Natural killer cell treated with Interleukin-12 subunit alpha and Interleukin-12 subunit beta and Interleukin-15 and Interleukin-18, amount 100 ng/mL, for 72 hours (primary cell): ENCODE data around the gene CCNI. TPM values are rescaled to one million over a fixed set of nuclear protein-coding genes. Genes with fewer than 3 reads are reported as not detected.
A peak's percentile ranks its signal among the peaks of the same experiment; 100 is the strongest.

Experiments
- ATAC-seq, 2 donors: fragments of 150-1000 bp; cut with Tn5 transposase in 1 of 2; sonication (Bioruptor Pico), chemical (Tn5 transposase) in 1 of 2; 2 replicates each; pipeline ENCODE4 v1.10.0; 2021
- DNase-seq: peaks from one replicate; pipeline ENCODE4 v3.0.0; 2022; ENCODE audit warnings: low spot score
- H3K27ac Mint-ChIP-seq, 2 donors: 1 replicate in 1 of 2; 2 replicates in 1 of 2; pipeline ENCODE4 v1.8.0; 2022; ENCODE audit warnings: mixed read lengths in 2 of 2, mild to moderate bottlenecking in 1 of 2, moderate library complexity in 1 of 2
- H3K27me3 Mint-ChIP-seq, 2 donors: 1 replicate in 1 of 2; 2 replicates in 1 of 2; pipeline ENCODE4 v1.8.0; 2022; ENCODE audit warnings: mixed read lengths in 2 of 2
- H3K36me3 Mint-ChIP-seq: one replicate; pipeline ENCODE4 v1.8.0; 2022; ENCODE audit warnings: mixed read lengths
- H3K4me1 Mint-ChIP-seq, 2 donors: 1 replicate in 1 of 2; 2 replicates in 1 of 2; pipeline ENCODE4 v1.8.0; 2022; ENCODE audit warnings: low read depth in 2 of 2, mixed read lengths in 2 of 2, mild to moderate bottlenecking in 1 of 2
- H3K4me3 Mint-ChIP-seq: one replicate; pipeline ENCODE4 v1.8.0; 2022; ENCODE audit warnings: mixed read lengths
- H3K9me3 Mint-ChIP-seq: 2 replicates; pipeline ENCODE4 v1.8.0; 2022; ENCODE audit warnings: mixed read lengths
- total RNA-seq, 2 donors: library from RNA; stranded (reverse); gene quantifications; one replicate each; pipeline ENCODE4 v1.2.3, GENCODE V29; 2022

The CCNI gene, protein sequence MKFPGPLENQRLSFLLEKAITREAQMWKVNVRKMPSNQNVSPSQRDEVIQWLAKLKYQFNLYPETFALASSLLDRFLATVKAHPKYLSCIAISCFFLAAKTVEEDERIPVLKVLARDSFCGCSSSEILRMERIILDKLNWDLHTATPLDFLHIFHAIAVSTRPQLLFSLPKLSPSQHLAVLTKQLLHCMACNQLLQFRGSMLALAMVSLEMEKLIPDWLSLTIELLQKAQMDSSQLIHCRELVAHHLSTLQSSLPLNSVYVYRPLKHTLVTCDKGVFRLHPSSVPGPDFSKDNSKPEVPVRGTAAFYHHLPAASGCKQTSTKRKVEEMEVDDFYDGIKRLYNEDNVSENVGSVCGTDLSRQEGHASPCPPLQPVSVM
- 100 to 1,000 TPM; 152 to 164 TPM for total RNA-seq

DNA sequence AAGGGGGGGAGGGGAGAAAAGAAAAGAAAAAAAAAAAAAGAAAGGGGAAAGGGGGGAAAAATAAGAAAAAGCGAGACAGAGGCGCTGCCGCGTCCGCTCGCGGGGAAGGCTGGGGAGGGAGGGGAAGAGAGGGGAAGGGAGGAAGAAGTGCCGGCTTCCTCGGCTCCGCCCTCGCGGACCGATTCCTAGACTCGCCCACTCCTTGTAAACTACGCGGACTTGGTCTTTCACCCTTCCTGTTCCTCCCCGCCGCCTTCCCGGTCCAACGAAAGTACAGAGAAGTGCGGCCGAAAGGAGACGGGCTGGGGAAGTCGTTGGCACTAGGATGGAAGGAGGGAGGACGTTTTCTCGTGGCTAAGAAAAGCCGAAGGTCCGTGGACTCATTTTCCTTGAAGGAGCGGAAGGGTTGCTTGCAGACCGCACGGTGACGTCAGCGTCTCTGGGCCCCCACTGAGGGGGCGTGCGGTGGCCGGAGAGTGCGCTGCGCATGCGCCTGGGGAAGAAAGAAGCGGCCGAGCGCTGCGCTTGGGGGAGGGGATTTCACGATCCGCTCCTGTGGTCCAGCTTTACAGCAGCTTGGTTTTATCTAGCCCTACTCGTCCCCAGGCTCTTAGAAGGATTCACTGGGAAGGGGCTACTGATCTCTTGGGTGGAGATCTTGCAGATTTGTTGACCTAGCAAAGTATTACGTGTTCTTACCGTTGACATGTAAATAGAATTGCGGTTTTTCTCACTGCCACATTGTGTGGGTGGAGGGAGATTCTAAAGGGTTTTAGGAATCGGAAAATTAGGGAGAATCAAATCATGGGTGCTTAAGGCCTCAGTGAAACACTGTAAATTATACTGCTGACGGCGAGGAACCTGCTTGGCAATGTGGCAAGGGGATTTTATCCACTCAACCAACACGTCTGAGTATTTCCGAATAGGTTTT lies at the start of gene CCNI:
Gene CCNI, minus strand, starts transcription at position 121 of the 931 bp plus-strand sequence. CDS start 9,627 bp downstream, outside the sequence.
- H3K4me1 Mint-ChIP-seq: peaks cover 33 to 41% of the 10 kb centered on the region in 2 donors
- ATAC-seq (peak; percentile 93 to 94), DNase-seq (peak; percentile 96)
- no peaks in the 10 kb centered on the region for H3K27me3 Mint-ChIP-seq
- no peaks in the 10 kb centered on the region for H3K9me3 Mint-ChIP-seq
- H3K27ac Mint-ChIP-seq: no peak within 1 kb of the TSS
- H3K4me3 Mint-ChIP-seq: no peak within 1 kb of the TSS
- no peaks in the 10 kb centered on the region for H3K36me3 Mint-ChIP-seq

DNA sequence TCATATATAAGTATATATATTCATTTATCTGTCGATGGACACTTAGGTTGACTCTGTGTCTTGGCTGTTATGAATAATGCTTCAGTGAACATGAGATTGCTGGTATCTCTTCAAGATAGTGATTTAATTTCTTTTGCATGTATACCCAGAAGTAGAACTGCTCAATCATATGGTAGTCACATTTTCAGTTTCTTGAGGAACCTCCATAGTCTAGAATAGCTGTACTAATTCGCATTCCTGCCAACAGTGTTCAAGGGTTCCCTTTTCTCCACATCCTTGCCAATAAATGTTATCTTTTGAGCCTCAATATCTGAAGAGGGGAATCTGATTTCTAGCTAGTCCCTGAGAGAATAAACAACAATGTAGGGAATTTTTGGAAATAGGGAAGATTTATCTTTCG lies 48.8 kb upstream of the CCNI start:
- no peaks in the 10 kb centered on the region for H3K36me3 Mint-ChIP-seq
- no peak for ATAC-seq
- no peak overlapping the region for H3K27ac Mint-ChIP-seq
- H3K9me3 Mint-ChIP-seq: no peaks in the 10 kb centered on the region
- H3K4me3 Mint-ChIP-seq: no peak overlapping the region
- H3K4me1 Mint-ChIP-seq: peaks cover 6 to 9% of the 10 kb centered on the region in 2 donors
- peaks cover 0 to 7% of the 10 kb centered on the region in 2 donors for H3K27me3 Mint-ChIP-seq
- no peak for DNase-seq

DNA sequence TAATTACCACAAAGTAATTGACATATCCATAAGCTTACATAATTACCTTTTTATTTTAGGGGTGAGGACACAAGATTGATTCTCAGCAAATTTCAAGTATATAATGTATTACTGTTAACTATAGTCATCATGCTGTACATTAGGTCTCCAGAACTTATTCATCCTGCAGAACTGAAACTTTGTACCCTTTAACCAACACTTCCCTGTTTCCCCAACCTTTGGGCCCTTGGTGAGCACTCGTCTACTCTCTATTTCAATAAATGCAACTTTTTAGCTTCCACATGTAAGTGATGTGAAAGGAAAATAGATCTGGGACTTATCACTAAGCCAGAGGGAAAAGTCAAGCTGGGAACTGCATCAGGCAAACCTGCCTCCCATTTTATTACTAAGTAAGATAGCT lies 47.6 kb upstream of the CCNI start:
- Mint-ChIP-seq H3K4me1 (peaks cover 6 to 9% of the 10 kb centered on the region in 2 donors), H3K27ac (no peak overlapping the region), H3K9me3 (no peaks in the 10 kb centered on the region), H3K27me3 (peaks cover 0 to 7% of the 10 kb centered on the region in 2 donors), H3K4me3 (no peak overlapping the region), H3K36me3 (no peaks in the 10 kb centered on the region)
- ATAC-seq (no peak), DNase-seq (no peak)

DNA sequence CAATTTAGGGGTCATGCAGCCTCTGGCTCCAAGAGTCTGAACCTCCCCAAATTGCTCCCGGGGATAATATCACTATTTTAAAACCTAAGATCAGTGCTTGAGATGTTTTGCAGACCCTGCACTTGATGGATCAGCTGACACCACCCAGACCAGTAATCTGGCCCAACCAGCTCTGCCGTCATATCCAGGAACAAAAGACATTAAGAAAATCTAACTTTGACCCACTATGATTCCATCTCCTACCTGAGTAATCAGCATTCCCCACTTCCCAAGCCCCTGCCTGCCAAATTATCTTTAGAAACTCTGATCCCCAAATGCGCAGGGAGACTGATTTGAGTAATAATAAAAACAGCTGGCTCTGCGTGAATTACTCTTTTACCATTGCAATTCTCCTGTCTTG lies 46.9 kb upstream of the CCNI start:
- no peak for ATAC-seq

DNA sequence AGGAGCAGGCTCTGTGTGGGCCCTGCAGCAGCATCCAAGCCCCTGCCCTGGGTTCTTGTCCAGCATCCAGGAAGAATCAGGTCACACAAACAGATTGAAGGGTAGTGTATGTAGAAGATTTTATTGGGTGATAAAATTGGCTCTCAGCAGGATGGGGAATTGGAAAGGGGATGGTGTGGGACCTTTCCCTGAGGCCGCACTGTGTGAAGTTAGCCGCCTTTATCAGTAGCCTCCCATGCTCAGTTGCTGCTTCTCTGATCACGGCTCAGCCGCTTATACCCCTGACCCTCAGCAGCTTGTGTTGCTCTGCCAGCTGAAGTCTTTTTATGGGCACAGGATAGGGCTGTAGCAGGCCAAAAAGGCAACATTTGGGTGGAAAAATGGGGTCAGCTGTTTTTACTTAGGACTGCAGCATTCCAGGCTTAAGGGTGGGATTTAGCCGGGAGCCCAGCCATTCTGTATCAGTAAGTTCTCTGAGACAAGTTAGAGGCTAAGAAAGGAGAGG lies 46.0 kb upstream of the CCNI start:
- no peaks in the 10 kb centered on the region for H3K9me3 Mint-ChIP-seq
- no peak overlapping the region for H3K27ac Mint-ChIP-seq
- H3K4me1 Mint-ChIP-seq: no peaks in the 10 kb centered on the region
- H3K27me3 Mint-ChIP-seq: peaks cover 0 to 7% of the 10 kb centered on the region in 2 donors
- H3K36me3 Mint-ChIP-seq: no peaks in the 10 kb centered on the region
- no peak for ATAC-seq
- no peak for DNase-seq
- no peak overlapping the region for H3K4me3 Mint-ChIP-seq

More for the DNA sequence above, 46.9 kb upstream of the CCNI start:
- Mint-ChIP-seq H3K36me3 (no peaks in the 10 kb centered on the region), H3K4me3 (no peak overlapping the region), H3K9me3 (no peaks in the 10 kb centered on the region), H3K27me3 (peaks cover 0 to 7% of the 10 kb centered on the region in 2 donors), H3K4me1 (peaks cover 4% of the 10 kb centered on the region in 2 donors), H3K27ac (no peak overlapping the region)
- no peak for DNase-seq

DNA sequence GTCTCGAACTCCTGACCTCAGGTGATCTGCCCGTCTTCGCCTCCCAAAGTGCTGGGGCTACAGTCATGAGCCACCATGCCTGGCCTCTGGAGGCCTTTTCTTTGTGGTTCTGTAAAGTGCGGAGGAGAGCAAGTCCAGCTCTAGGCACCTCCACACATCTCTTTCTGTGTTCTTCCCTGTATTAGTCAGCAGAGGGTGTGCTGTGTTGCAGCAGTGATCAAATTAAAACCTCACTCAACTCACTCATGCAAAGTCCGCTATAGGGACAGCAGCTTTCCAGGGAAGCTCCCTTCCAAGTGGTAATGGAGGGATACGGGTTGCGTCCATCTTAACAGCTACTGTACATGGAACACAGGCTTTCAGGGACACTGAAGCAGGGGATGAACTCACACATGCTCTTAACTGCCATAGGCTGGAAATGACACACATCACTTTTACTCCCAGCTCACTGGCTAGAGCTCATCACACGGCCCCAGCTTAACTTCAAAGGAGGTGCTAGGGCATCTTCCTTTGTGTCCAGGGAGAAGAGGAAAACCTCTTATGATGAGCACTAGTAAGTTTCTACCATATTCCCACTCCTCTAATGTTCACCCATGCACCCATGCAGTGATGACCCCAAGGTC lies 45.2 kb upstream of the CCNI start:
- Mint-ChIP-seq H3K27ac (no peak overlapping the region), H3K9me3 (no peaks in the 10 kb centered on the region), H3K27me3 (peaks cover 0 to 8% of the 10 kb centered on the region in 2 donors), H3K4me3 (no peak overlapping the region), H3K36me3 (no peaks in the 10 kb centered on the region), H3K4me1 (no peaks in the 10 kb centered on the region)
- ATAC-seq: no peak
- no peak for DNase-seq

DNA sequence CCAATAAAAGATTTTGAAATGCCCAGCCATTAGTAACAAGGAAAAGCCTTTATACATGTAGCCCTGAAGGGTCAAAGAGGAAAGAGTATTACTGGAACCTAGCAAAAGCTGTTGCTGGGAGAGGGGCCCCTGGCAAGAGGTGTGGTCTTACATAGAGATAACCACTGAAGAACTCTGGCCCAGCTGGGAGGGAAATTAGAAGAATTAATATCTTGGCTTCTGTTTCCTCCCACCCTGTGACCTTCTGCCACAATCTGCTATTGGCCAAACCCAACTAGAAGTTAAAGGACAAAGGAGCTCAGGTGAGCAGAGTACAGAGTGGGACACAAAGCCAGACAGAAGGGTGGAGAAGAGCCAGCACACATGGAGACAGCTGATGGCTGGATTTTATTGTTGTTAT lies 41.9 kb upstream of the CCNI start:
- DNase-seq: no peak
- no peaks in the 10 kb centered on the region for H3K4me1 Mint-ChIP-seq
- no peaks in the 10 kb centered on the region for H3K9me3 Mint-ChIP-seq
- ATAC-seq: no peak
- H3K36me3 Mint-ChIP-seq: no peaks in the 10 kb centered on the region
- H3K27ac Mint-ChIP-seq: no peak overlapping the region
- peaks cover 6 to 29% of the 10 kb centered on the region in 2 donors for H3K27me3 Mint-ChIP-seq
- no peak overlapping the region for H3K4me3 Mint-ChIP-seq

DNA sequence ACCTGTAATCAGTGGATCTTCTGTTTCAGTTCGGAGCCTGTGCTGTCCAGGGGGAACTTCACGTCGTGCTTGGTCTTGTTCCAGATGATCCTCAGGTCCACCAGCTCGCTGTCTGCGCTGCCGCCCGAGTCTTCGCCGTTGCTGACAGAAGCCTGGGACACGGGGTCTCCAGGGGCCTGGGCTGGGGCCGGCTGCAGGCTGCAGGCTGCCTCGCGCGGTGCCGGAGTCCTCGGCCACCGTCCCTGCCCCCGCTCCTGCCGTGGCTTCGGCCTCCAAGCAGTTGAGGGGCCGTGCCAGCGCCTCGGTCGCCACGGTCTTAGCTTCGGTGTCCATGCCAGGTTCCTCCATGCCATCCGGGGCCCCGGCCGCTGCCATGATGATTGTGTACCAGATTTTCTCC lies 37.3 kb upstream of the CCNI start:
- ATAC-seq: no peak
- no peak for DNase-seq
- peaks cover 10 to 25% of the 10 kb centered on the region in 2 donors for H3K27me3 Mint-ChIP-seq

DNA sequence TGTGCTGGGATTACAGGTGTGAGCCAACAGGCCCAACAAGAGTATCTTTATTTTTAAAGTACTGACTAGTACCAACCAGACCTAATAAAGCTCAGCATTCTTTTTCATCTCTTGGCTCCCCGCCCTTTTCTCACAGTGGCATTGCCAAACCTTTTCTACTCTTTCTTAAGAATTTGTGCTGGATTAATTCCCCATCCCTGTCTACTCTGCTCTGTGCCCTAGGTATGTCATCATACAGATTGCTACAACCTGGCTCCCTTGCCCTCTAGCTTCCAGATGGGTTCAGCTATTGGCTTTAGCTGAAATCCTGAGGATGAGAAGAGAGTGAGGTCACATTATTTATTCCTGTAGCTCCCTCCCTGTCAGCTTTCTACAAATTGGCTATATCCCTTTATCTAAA lies 34.9 kb upstream of the CCNI start:
- H3K4me1 Mint-ChIP-seq: no peaks in the 10 kb centered on the region
- no peaks in the 10 kb centered on the region for H3K9me3 Mint-ChIP-seq
- no peaks in the 10 kb centered on the region for H3K36me3 Mint-ChIP-seq
- no peak for DNase-seq
- ATAC-seq: no peak
- H3K4me3 Mint-ChIP-seq: no peak overlapping the region
- H3K27me3 Mint-ChIP-seq: peaks cover 17 to 40% of the 10 kb centered on the region in 2 donors
- H3K27ac Mint-ChIP-seq: no peak overlapping the region

More for the DNA sequence above, 37.3 kb upstream of the CCNI start:
- Mint-ChIP-seq H3K4me3 (no peak overlapping the region), H3K36me3 (no peaks in the 10 kb centered on the region), H3K4me1 (no peaks in the 10 kb centered on the region), H3K9me3 (no peaks in the 10 kb centered on the region), H3K27ac (no peak overlapping the region)

DNA sequence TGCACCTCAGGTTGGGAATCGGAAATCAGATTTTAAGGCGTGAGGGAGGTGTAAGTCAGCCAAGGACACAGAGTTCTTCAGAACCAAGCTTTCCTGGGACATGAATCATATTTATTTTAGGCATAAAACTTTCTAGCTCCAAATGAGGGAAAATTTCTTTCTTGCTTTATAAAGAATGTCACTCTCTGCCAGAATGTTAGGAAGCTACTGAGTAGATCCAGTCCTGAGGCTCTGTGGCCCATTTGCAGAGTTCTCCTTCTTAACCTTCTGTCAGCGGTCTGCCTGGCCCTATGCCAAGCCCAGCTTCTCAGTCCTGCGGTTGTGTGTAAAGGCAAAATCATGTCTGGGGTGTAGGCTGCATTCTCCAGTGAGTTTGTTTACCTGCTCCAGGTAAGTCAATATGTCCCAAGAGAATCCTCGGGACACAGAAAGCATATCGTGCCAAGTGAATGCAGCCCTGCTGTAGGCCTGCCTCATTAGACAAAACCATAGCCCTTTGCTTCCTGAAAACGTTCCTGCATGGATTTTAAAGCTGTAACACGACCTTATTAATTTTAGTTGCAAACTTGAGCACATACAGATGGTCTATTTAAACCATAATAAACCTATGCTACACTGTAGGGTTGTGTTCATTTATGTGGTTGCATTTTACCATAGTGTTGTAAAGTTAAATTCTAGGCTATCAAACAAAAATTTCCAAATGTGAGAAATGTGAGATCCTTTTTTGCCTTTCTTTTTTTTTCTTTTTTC lies 29.2 kb upstream of the CCNI start:
- ATAC-seq (no peak), DNase-seq (no peak)
- H3K4me1 Mint-ChIP-seq: peaks cover 0 to 3% of the 10 kb centered on the region in 2 donors
- H3K27ac Mint-ChIP-seq: peak overlapping the region in 1 of 2 donors; percentile 29
- no peaks in the 10 kb centered on the region for H3K36me3 Mint-ChIP-seq
- no peaks in the 10 kb centered on the region for H3K9me3 Mint-ChIP-seq
- H3K27me3 Mint-ChIP-seq: peaks cover 15 to 21% of the 10 kb centered on the region in 2 donors
- H3K4me3 Mint-ChIP-seq: no peak overlapping the region

DNA sequence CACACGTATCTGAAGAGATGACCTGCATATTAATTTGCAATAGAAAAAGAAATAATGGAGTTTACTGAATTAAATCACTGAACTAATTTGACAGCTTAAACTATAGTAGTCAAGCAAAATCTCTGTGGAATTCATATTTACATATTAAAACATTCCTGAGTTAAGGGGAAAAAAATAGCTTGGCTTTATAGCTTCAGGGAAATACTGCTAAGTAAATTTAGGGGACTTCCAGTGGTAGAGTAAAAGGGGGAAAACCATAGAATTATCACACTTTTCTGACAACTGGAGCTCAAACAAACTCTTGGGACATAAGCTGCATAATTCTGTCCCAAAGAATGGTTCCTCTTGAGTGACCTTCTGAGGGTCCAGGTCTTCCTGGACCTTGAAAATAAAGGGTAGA lies 28.6 kb upstream of the CCNI start:
- H3K4me1 Mint-ChIP-seq: peaks cover 0 to 3% of the 10 kb centered on the region in 2 donors
- H3K27me3 Mint-ChIP-seq: peaks cover 14 to 21% of the 10 kb centered on the region in 2 donors
- peak overlapping the region in 1 of 2 donors; percentile 29 for H3K27ac Mint-ChIP-seq
- no peak for ATAC-seq
- H3K36me3 Mint-ChIP-seq: no peaks in the 10 kb centered on the region
- H3K4me3 Mint-ChIP-seq: no peak overlapping the region
- DNase-seq: no peak
- no peaks in the 10 kb centered on the region for H3K9me3 Mint-ChIP-seq

DNA sequence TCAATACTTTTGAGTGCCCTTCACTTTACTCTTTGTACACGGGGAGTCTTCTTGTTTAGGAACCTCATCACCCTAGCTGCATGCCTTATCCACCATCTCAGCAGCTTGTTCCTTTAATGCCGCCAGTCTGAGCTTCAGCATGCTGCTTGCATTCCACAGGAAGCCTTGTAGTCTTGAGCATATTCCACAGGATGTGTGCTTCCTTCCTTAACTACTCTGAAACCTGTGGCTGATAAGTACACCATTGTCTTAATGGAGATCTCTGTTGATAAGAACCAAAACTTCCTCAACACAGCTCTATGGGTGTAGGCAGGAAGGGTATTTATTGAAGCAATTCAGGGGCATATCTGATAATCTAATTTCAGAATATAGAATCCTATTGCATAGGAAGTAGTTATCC lies 24.4 kb upstream of the CCNI start:
- DNase-seq: no peak
- H3K4me1 Mint-ChIP-seq: peaks cover 0 to 6% of the 10 kb centered on the region in 2 donors

DNA sequence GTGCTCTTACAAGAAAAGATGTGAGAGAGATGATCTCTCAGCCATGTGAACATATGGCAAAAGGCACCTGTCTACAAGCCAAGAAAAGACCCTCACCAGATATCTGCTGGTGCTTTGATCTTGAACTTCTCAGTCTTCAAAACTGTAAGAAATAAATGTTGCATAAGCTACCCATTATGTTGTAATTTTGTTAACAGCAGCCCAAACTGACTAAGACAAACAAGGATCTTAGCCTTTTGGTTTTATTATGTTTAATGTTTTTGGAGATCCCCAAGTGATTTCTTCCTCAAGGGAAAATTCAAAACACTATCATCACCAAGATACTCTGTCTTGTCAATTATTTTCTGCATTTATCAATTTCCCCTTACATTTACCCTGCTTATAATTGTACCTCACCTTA lies 21.8 kb upstream of the CCNI start:
- ATAC-seq: no peak
- H3K4me1 Mint-ChIP-seq: peaks cover 0 to 4% of the 10 kb centered on the region in 2 donors
- H3K27ac Mint-ChIP-seq: no peak overlapping the region
- no peaks in the 10 kb centered on the region for H3K36me3 Mint-ChIP-seq
- DNase-seq: no peak
- no peaks in the 10 kb centered on the region for H3K9me3 Mint-ChIP-seq
- peaks cover 0 to 2% of the 10 kb centered on the region in 2 donors for H3K27me3 Mint-ChIP-seq
- no peak overlapping the region for H3K4me3 Mint-ChIP-seq

More for the DNA sequence above, 24.4 kb upstream of the CCNI start:
- no peaks in the 10 kb centered on the region for H3K36me3 Mint-ChIP-seq
- no peak overlapping the region for H3K27ac Mint-ChIP-seq
- no peaks in the 10 kb centered on the region for H3K9me3 Mint-ChIP-seq
- H3K27me3 Mint-ChIP-seq: peaks cover 0 to 2% of the 10 kb centered on the region in 2 donors
- H3K4me3 Mint-ChIP-seq: no peak overlapping the region
- ATAC-seq: no peak
